OCI-M1 (cell line): ENCODE data around the gene RANBP9.

Experiments used
- DNase-seq: peaks from one replicate; lab custom pipeline; 2025; lab: John Stamatoyannopoulos, UW

RANBP9 gene

GRCh38 chr6:13677878-13678254 lies 33.8 kb downstream of the RANBP9 start:
- peak; percentile 77 for DNase-seq

GRCh38 chr6:13676551-13677156 lies 35.0 kb downstream of the RANBP9 start:
- DNase-seq, result no peak

DNA sequence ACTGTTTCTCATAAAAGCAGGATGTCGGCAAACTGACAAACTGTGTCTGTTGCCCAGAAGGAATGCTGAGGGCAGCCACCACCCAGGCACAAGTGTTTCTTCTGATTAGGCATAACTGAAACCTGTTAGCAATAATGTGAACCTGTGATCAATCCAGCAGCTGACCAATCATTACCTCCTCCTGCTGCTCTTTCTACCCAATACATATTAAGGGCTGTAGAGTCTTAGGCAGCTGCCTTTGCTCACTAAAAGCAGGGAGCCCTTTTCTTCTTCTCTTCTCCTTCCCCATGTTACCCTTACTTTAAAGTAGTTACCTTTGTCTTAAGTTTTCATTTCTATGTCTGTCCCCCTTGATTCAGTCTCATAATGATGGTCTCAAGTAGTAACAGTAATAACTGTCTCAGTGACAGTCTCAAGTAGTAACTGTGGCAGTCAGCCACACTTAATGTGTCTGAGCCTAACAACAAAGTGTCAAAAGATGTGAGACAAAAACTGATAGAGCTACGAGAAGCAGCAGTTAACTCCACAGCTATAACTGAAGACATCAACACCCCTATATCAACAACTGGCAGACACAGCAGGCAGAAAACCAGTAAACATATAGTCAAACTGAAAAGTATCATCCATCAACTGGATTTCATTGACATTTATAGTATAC lies 37.0 kb downstream of the RANBP9 start:
- peak; percentile 88 for DNase-seq

DNA sequence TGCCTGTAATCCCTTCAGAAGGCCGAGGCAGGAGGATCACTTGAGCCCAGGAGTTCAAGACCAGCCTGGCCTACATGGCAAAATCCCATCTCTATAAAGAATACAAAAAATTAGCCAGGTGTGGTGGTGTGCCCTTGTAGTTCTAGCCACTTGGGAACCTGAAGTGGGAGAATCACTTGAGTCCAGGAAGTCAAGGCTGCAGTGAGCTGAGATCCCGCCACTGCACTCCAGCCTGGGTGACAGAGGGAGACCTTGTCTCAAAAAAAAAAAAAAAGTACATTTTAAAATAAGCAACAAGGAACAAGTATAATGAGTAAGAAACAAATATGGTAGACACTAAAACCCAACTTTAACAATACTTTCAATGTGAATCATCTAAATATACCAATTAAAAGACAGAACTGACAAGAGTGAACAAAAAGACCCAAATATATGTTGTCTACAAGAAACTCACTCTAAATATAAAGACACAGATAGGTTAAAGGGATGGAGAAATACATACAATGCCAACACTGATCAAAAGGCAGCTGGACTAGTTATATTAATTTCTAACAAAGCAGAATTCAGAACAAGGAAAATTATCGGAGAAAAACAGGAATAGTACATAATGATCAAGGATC lies 37.7 kb downstream of the RANBP9 start:
- no peak for DNase-seq

GRCh38 chr6:13673368-13673767 lies 38.3 kb downstream of the RANBP9 start:
- peak; percentile 44 for DNase-seq

DNA sequence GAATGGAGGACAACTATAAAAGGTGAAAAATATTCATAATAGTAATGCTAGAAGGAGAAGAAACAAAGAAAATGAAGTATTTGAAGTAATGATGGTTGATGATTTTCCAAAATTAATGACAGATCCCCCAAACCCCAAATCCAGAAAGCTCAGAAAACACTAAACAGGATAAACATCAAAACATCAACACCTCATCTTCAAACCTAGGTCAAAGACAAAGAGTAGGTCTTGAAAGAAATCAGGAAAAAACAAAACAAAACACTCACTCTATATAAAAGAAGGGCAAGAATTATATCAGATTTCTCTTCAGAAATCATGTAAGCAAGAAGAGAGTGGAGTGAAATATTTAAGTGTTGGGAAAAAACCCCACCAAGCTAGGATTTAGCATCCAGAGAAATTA lies 38.7 kb downstream of the RANBP9 start:
- DNase-seq, result no peak

GRCh38 chr6:13671548-13672127 lies 40.0 kb downstream of the RANBP9 start:
- DNase-seq, result no peak

- no peak for DNase-seq
Measured at GRCh38 chr6:13669476-13669875, 42.2 kb downstream of the RANBP9 start.

DNA sequence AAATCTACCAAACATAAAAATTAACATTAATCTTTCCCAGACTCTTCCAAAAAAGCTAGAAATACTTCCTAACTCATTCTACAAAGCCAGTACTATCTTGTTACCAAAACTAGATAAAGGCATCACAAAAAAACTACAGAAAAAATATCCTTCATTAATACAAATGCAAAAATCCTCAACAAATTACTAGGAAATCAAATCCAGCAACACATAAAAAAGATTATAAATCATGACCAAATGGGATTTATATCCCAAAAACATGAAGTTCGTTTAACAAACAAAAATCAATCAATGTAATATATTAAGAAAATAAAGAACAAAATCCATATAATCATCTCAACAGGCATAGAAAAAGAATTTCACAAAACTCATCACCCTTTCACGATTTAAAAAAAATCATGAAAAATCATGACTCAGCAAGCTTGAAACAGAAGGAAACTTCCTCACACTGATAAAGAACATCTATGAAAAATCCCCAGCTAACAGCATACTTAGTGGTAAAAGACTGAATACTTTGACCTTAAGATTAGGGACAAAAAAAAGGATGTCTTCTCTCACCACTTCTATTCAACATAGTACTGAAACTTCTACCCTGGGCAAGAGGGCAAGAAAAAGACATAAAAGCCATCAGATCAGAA lies 43.2 kb downstream of the RANBP9 start:
- DNase-seq, result peak; percentile 89

- no peak for DNase-seq
Measured at GRCh38 chr6:13667655-13668054, 44.0 kb downstream of the RANBP9 start.

GRCh38 chr6:13666194-13667105 lies 45.2 kb downstream of the RANBP9 start:
- DNase-seq, result peak; percentile 62

GRCh38 chr6:13664703-13665352 lies 46.8 kb downstream of the RANBP9 start:
- no peak for DNase-seq

- no peak for DNase-seq
Measured at GRCh38 chr6:13663986-13664385, 47.6 kb downstream of the RANBP9 start.

- DNase-seq, result no peak
Measured at GRCh38 chr6:13662651-13663334, 48.8 kb downstream of the RANBP9 start.

DNA sequence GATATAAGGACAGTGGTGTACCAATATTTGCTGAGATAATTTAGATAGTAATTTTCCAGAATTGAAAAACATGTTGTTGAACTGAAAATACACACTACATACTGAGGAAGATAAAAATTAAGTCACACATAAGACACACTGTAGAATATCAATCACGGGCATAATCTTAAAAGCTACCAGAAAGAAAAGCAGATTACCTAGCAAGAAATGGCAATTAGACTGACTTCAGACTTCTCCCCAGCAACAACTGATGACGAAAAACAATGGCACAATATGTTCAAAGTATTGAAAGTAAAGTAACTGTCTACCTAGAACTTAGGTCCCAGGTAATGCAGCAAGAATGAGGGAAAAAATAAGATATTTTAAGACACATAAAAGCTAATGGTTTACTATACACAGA lies 50.0 kb downstream of the RANBP9 start:
- no peak for DNase-seq

DNA sequence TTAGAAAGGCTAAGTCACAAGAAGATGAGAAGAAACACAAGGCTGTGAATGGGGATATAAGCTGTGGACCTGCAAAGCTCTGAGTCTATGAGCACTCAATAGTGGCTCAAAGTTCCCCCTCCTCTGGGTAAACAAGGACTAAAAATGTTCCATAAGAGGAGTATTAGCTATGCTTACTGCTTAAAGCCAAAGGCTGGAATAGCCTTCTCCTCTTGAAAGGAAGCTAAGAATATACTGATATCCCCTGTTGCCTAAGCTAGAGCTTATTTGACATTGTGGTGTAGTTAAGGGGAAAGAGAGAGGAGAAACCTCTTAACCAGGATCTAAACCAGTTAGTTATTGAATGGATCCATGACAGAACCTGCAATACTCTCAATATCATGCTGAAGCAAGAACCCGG lies 50.7 kb downstream of the RANBP9 start:
- DNase-seq, result no peak

DNA sequence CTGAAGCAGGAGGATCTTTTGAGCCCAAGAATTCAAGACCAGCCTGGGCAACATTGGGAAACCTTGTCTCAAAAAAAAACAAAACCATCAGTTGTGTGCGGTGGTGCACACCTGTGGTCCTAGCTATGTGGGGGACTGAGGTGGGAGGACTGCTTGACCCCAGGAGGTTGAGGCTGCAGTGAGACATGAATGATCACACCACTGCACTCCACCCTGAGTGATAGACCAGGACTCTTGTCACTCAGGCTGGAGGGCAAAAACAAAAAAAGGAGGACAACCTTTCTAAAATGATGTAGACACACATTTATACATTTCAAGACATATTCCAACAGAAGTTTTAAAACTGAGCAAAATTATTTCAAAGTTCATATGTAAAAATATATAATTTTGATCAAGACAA lies 51.4 kb downstream of the RANBP9 start:
- DNase-seq, result no peak

DNA sequence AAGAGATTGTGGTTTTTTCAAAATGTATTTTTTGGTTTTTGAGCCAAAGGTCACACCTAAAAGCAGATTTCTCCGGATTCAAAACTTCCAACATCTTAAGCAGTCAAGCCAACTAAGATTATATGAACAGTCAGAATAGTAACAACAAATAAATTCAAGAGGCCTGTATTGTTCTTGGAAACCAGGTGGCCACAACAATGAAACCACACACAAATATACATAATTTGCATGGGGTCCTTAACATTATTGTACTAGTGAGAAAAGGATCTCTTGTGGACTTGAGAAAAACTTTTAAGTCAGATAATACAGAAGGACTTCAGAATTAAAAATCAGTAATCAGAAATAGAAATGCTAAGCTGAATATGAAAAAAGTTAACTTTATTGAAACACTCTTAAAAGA lies 55.9 kb downstream of the RANBP9 start:
- no peak for DNase-seq

DNA sequence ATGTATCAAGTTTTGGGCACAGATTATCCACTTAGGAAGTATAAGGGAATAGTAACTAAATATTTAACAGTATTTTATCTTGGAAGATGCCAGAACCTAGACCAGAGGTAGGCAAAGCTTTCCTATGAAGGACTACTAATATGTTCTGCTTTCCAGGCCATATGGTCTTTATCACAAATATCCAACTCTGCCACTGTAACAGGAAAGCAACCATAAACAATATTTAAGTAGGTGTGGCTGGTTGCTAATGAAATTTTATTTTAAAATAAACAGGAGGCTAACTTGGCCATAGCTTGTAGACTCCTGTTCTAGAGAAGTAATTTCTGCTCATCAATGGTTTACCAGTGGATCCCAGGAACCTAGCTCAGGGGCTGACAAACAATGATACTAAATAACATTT lies 57.1 kb downstream of the RANBP9 start:
- DNase-seq, result no peak

DNA sequence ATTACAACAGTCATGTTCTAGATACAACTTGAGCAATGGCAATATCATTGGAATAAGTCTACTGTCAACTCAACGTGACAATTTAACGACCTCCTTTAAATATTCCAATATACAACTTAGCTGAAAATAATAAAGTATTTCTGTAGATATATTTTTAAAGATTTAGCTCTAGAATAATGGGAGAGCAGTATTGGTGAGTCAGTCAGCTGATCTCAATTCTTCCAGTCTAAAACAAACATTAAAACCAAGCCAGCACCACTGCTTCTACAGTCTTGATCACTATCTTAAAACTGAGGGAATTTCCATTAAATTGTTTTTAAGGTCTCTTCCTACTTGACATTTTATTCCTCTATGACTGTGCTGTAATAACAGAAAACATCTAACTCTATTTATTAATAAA lies 58.3 kb downstream of the RANBP9 start:
- DNase-seq, result peak; percentile 51

DNA sequence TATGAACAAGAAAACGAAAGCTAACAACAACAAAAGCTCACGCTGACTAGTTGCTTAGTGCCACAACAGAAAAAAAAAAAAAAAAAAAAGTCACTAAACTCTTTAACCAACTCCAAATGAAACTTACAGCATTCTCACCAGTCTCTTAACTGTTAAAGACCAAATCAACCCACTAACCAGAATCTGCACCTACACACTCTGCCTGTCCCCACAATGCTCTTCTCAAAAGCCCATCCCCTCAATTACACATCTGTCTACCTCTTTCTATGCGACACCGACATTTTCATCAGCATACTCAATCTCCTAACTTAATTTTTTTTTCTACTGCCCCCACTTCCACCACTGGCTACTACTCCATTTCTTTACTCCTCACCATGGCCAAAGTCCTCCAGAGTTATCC lies 62.2 kb downstream of the RANBP9 start:
- no peak for DNase-seq
